Activated CD4-positive, CD25-positive, alpha-beta regulatory T cell treated with anti-CD3 and anti-CD28 coated beads, Interleukin-2, amount 50 U/mL, for 16 hours (primary cell): ENCODE data around the gene CTRB2.
"Not testable (repeated sequence)": the region's sequence is repeated elsewhere in the genome, so short reads cannot be mapped to it uniquely, and the experiment has no call there.

Experiments used
- DNase-seq: peaks from one replicate; pipeline ENCODE4 v3.0.0-alpha.2; 2020; ENCODE audit warnings: low read depth, low spot score

Gene CTRB2

DNA sequence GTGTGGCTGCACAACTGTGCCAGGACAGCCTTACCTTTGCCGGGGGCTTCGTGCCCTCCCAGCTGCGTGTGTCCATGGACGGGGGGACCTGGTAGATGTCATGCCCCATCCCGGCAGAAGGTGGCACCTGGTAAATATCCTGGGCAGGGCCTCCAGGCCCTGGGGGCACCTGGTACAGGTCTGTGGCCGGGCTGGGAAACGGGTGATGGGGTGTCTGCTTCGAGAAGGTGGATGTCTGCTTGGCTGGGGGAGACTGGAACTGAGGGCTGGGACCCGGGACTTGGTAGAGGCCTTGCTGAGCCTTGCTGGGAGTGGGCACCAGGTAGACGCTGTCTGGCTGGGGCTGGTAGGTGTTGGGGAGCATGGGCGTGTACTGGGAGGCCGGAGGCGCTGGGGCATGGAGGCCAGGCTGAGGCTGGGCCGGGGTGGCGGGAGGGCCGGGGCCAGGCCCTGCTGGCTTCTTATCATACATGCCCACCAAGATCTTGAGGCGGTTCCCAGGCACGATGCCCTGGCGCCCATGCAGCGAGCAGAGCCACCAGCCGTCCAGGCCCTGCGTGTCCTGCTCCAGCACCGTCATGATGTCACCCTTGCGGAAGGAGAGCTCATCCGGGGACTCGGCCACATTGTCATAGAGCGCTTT lies 35.6 kb upstream of the CTRB2 start:
- DNase-seq: not testable (repeated sequence)

DNA sequence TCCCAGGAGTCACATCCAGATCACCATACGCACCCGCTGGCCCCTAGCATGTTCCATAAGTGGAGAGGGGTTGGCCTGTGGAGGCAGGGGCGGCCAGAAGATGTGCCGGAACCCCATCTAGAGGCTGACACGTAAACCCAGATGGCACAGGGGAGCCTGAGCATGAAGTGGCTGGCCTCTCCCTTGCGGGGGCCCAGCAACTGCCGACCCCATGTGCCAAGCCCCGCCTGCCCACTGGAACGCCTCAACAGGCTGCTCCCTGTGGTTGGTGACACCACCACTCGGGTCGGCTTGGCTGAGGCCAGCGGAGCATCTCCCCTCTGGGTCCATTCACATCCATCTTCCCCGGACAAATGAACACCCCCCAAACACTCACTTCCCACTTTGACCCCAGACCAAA lies 35.0 kb upstream of the CTRB2 start:
- DNase-seq: no peak

GRCh38 chr16:75241412-75241811 lies 34.5 kb upstream of the CTRB2 start:
- no peak for DNase-seq

DNA sequence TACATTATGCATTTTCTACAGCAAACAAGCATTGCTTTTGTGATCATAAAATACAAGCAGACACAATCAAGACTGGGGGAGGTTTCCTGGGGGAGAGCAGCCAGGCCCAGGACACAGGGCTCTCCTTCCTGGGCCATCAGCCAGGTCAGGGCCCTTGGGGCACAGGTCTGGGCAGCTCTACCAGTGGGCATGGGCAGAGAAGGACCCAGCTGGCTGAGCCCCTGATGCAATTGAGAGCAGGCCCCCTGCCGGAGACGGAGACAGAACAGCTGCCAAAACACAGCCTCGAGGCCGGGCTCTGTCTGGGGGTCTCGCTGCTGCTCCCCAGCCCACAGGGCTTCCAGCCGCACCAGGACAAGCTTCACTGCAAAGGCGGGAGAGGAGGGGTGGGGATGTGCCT lies 33.7 kb upstream of the CTRB2 start:
- DNase-seq: not testable (repeated sequence)

- no peak for DNase-seq
Observed at GRCh38 chr16:75239542-75240122, 32.7 kb upstream of the CTRB2 start.

- DNase-seq: no peak
Observed at GRCh38 chr16:75238853-75239541, 32.0 kb upstream of the CTRB2 start.

- DNase-seq: no peak
Observed at GRCh38 chr16:75238132-75238852, 31.3 kb upstream of the CTRB2 start.

- DNase-seq: no peak
Observed at GRCh38 chr16:75237398-75238131, 30.6 kb upstream of the CTRB2 start.

GRCh38 chr16:75236736-75237397 lies 29.9 kb upstream of the CTRB2 start:
- no peak for DNase-seq

GRCh38 chr16:75236232-75236631 lies 29.3 kb upstream of the CTRB2 start:
- DNase-seq: no peak

GRCh38 chr16:75235721-75236193 lies 28.8 kb upstream of the CTRB2 start:
- DNase-seq: no peak

DNA sequence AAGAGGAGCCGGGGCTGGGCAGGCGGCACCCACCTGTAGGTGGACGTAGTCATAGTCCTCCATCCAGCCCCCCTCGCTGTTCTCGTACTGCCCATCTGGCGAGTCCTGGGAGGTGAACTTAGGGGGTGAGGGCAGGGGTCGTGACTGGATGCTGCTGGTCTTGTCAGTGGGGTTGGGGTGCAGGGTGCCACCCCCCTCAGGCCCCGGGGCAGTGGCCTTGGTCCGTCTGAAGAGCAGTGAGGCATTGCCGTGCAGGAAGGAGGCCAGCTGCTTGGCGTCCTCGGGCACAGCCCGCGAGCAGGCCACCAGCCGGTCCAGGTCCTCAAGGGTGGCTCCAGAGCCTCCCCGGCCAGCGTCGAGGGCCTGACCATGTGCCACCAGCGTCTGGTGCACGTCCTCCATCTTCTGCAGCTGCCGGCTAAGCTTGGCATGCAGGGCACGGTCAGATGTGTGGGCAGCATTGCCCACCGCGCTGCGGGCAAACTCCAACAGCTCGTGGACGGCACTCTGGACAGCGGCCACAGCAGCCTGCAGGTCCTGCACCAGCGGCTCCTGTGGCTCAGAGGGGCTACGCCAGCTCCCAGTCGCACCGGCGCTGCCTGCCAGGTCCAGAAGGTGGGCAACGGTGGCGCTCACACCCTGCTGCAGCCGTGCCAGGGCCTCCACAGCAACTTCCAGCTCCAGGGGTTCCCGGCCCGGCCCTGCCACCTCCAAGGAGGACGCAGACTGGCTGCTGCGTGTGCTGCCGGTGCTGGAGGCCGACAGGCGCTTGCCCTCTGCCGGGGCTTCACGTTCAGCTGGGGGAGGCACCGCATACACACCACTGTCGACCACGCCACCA lies 28.1 kb upstream of the CTRB2 start:
- no peak for DNase-seq

GRCh38 chr16:75233611-75233938 lies 26.6 kb upstream of the CTRB2 start:
- no peak for DNase-seq

- no peak for DNase-seq
Observed at GRCh38 chr16:75231570-75231969, 24.6 kb upstream of the CTRB2 start.

- DNase-seq: no peak
Observed at GRCh38 chr16:75230471-75231110, 23.6 kb upstream of the CTRB2 start.

GRCh38 chr16:75229172-75230031 lies 22.4 kb upstream of the CTRB2 start:
- no peak for DNase-seq

GRCh38 chr16:75228143-75228976 lies 21.4 kb upstream of the CTRB2 start:
- DNase-seq: no peak
